GM19099 (cell line): Measurements from ENCODE around the gene MTHFD1L.

Experiments used
- POLR2A ChIP-seq: IDR thresholded peaks from 3 replicates; pipeline ENCODE4 v1.6.1; 2011; ENCODE audit warnings: low read depth; ENCODE audit not compliant: insufficient read length; ENCODE audit errors: extremely low read depth

The MTHFD1L gene

DNA sequence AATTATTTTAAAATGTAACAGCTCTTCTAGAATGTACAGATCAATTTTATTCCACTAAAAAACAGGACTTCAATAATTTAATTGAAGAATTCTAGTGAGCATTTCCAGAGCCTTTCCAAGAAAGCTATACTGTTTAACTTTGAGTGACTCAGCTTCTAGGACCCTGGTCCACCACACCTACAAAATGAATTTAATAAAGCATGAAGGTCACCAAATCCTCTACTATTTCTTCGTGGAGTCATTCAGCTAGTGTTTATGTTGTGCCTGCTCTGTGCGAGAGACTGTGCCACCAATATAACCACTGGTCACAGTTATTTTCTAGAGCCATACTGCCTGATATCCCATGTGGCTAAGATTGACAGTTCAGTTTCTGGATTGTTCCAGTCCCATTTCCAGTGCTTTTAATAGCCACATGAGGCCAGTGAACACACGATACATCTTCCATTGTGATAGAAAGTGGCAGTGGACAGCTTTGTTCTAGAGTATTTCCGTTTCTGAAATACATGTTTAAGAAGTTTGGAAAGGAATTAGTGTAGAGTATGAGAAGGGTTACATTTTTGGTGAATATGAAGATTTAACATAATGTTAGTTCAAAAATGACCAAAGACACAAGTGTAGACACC, 160.7 kb downstream of the MTHFD1L start:
- TF ChIP-seq POLR2A, result no peak

DNA sequence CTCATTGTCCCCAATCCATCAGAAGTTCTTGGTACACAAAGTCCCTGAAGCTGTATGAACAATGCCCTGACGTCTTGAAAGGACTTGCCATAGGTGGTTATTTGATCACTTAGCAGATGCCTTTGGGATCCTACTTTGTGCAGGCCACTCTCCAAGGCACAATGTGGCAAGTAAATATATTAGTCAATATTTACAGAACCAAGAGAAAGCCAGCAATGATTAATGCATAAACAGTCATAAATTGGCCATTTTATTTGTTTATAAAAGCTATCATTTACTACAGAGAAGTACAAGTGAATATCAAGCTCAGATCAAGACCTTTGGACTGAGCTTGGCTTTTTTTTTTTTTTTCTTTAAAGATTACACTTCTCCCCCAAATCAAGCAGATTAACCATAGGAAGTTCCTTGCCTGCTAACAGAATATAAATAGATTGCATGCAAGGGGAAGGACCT, 161.8 kb downstream of the MTHFD1L start:
- TF ChIP-seq POLR2A, result no peak

GRCh38 chr6:151027936-151028838, 162.7 kb downstream of the MTHFD1L start:
- TF ChIP-seq POLR2A, result no peak

DNA sequence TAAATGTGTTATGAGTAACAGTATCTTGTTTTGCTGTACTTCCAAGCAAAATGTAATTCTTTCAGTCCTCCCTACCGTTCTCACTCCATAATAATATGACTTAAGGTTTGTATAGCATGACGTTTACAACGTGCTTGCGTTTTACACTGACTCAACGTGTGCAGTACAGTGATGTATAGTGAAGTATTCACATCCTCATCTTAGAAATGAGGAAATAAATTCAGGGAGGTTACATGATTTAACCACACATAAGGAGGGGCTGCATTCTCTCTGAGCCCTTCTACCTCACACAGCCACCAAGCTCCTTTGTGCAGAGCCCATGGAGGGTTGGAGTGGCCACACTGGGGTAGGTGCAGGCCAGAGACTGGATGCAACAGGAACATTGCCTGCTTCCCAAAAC, 164.5 kb downstream of the MTHFD1L start:
- no peak for TF ChIP-seq POLR2A

GRCh38 chr6:151032034-151032433, 166.5 kb downstream of the MTHFD1L start:
- TF ChIP-seq POLR2A, result no peak

GRCh38 chr6:151034825-151035781, 169.6 kb downstream of the MTHFD1L start:
- TF ChIP-seq POLR2A, result no peak

GRCh38 chr6:151036869-151037680, 171.6 kb downstream of the MTHFD1L start:
- no peak for TF ChIP-seq POLR2A

GRCh38 chr6:151038616-151039015, 173.1 kb downstream of the MTHFD1L start:
- no peak for TF ChIP-seq POLR2A

GRCh38 chr6:151041686-151042085, 176.2 kb downstream of the MTHFD1L start:
- TF ChIP-seq POLR2A, result no peak

DNA sequence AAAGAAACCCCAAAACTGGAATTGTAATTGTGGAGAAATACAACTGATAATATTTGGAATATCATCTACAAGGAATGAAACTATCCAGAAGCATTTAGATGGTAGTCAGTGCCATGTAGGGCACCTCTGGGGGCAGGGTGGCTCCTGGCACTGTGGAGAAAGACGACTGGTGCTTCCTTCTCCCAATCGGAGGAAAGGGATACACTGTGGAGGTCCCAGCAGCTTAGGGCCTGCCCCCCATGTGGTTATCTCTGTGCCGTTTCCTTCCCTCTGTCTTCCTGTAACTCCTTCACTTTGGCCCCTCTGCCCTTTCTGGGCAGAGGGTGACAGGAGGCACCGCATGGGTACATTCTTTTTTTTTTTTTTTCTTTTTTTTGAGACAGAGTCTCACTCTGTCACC, 178.4 kb downstream of the MTHFD1L start:
- TF ChIP-seq POLR2A, result no peak

DNA sequence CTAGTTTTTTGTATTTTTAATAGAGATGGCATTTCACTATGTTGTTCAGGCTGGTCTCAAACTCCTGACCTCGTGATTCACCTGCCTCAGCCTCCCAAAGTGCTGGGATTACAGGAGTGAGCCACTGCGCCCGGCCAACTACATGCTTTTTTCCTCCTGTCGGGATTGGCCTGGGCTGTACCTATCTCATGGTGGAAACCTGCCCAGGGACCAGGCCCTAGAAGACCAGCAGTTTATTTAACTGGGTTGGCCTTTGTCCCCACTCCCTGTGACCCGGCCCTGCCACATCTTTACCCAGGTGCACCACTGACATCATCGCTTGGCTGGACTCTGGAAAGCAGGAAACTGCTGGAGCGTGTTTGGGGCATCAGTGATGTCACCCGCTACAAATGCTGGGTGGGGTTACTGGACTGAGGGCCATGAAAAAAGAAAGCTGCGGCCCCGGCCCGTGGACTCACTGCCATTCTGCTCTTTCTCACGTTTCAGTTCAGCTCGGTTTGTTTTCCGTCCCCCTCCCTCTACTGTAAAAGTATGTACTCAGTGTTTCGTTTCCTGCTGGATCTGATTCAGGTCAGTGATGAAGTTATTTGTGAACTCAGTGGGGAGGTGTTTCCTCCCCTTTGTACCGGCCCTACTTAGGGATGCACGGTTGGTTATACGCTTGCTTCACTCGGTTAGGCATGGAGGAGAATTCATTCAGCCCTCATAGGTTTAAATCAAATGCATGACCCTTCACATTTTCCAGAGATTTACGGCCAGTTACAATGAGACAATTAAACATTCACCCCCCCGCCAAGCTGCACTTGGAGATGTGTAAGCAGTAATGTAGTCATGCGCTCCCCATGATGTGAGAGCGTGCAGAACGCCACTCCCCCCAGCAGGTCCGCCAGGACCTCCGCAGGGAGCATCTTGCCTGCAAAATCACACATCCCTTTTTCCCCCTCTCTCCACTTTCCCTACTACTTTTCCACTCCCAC, 179.3 kb downstream of the MTHFD1L start:
- TF ChIP-seq POLR2A, result no peak

DNA sequence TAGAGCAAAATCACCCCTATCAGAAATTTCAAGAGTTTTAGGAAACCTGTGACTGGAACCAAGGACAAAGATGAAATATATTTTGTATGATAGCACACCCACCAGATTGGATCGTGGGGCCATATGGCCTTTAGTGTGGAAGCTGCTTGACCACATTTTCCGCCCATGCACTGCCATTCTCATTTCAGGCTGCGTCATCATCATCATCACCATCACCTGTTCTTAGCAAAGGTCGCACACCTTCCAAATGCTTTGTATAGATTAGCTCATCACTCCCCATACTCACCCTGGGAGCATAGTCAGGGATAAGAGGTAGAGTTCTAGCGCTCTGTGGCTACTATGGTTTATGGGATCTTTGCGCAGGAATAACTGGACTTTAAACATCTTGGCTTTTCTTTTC, 185.7 kb downstream of the MTHFD1L start:
- no peak for TF ChIP-seq POLR2A

- no peak for TF ChIP-seq POLR2A
Measured at GRCh38 chr6:151052021-151052646, 186.6 kb downstream of the MTHFD1L start.
